H9 (cell line): Measurements from ENCODE around the gene OSGIN1. TPM values are rescaled to one million over a fixed set of nuclear protein-coding genes. Genes with fewer than 3 reads are reported as not detected.

Source experiments
- DNase-seq: peaks from one replicate; pipeline ENCODE4 v3.0.0-alpha.2; 2017
- H2AFZ ChIP-seq: one replicate; pipeline ENCODE4 v1.6.1; 2013; ENCODE audit warnings: mild to moderate bottlenecking, low read length, control low read depth, moderate library complexity
- H2AK5ac ChIP-seq: 2 replicates; pipeline ENCODE4 v1.6.1; 2013; ENCODE audit warnings: low read length, control low read depth, mixed read lengths; ENCODE audit not compliant: insufficient read length
- H2BK120ac ChIP-seq: one replicate; pipeline ENCODE4 v1.6.1; 2013; ENCODE audit warnings: low read depth, mild to moderate bottlenecking, low read length, control low read depth, inconsistent platforms; ENCODE audit not compliant: poor library complexity, severe bottlenecking
- H2BK12ac ChIP-seq: 2 replicates; pipeline ENCODE4 v1.6.1; 2013; ENCODE audit warnings: low read length, control low read depth, mixed read lengths, low read depth; ENCODE audit not compliant: insufficient read length
- H2BK15ac ChIP-seq: 2 replicates; pipeline ENCODE4 v1.6.1; 2013; ENCODE audit warnings: low read depth, low read length, control low read depth
- H2BK20ac ChIP-seq: one replicate; pipeline ENCODE4 v1.6.1; 2013; ENCODE audit warnings: low read depth, mild to moderate bottlenecking, low read length, control low read depth, inconsistent platforms; ENCODE audit not compliant: poor library complexity, severe bottlenecking
- H2BK5ac ChIP-seq: 2 replicates; pipeline ENCODE4 v1.6.1; 2013; ENCODE audit warnings: low read length, control low read depth, mixed read lengths; ENCODE audit not compliant: insufficient read length
- H3K14ac ChIP-seq: 2 replicates; pipeline ENCODE4 v1.6.1; 2013; ENCODE audit warnings: low read length, control low read depth; ENCODE audit not compliant: insufficient read depth
- H3K18ac ChIP-seq: 2 replicates; pipeline ENCODE4 v1.6.1; 2013; ENCODE audit warnings: low read depth, mild to moderate bottlenecking, mixed read lengths, low read length, control low read depth; ENCODE audit not compliant: insufficient read length
- H3K23ac ChIP-seq: 2 replicates; pipeline ENCODE4 v1.6.1; 2013; ENCODE audit warnings: low read length, control low read depth, mixed read lengths, low read depth; ENCODE audit not compliant: insufficient read length
- H3K23me2 ChIP-seq: 2 replicates; pipeline ENCODE4 v1.6.1; 2013; ENCODE audit warnings: low read depth, mild to moderate bottlenecking, mixed read lengths, low read length, control low read depth; ENCODE audit not compliant: insufficient read length, poor library complexity, severe bottlenecking
- H3K27ac ChIP-seq: 2 replicates; pipeline ENCODE4 v1.5.1; 2013; ENCODE audit warnings: low read length, control low read depth, mixed read lengths, low read depth; ENCODE audit not compliant: insufficient read length
- H3K27me3 ChIP-seq: 2 replicates; pipeline ENCODE4 v1.6.1; 2013; ENCODE audit warnings: low read length, control low read depth, inconsistent platforms; ENCODE audit not compliant: insufficient read depth
- H3K4ac ChIP-seq: 2 replicates; pipeline ENCODE4 v1.6.1; 2013; ENCODE audit warnings: low read depth, mild to moderate bottlenecking, control low read depth, inconsistent platforms, low read length, moderate library complexity
- H3K4me1 ChIP-seq: 2 replicates; pipeline ENCODE4 v1.6.1; 2013; ENCODE audit warnings: low read length, control low read depth, inconsistent platforms; ENCODE audit not compliant: insufficient read depth
- H3K4me2 ChIP-seq: 2 replicates; pipeline ENCODE4 v1.6.1; 2013; ENCODE audit warnings: low read length, control low read depth, mixed read lengths; ENCODE audit not compliant: insufficient read length, insufficient read depth
- H3K56ac ChIP-seq: 2 replicates; pipeline ENCODE4 v1.6.1; 2013; ENCODE audit warnings: low read depth, mild to moderate bottlenecking, mixed read lengths, low read length, control low read depth; ENCODE audit not compliant: insufficient read length
- H3K79me1 ChIP-seq: 2 replicates; pipeline ENCODE4 v1.6.1; 2013; ENCODE audit warnings: low read depth, mild to moderate bottlenecking, moderate library complexity, low read length, control low read depth, inconsistent platforms; ENCODE audit not compliant: insufficient read depth, poor library complexity, severe bottlenecking
- H3K79me2 ChIP-seq: 2 replicates; pipeline ENCODE4 v1.6.1; 2013; ENCODE audit warnings: low read length, control low read depth, inconsistent platforms; ENCODE audit not compliant: insufficient read depth
- H3K9ac ChIP-seq: 2 replicates; pipeline ENCODE4 v1.6.1; 2013; ENCODE audit warnings: low read length, control low read depth, mixed read lengths; ENCODE audit not compliant: insufficient read length; ENCODE audit errors: extremely low read depth
- H3K9me3 ChIP-seq: one replicate; pipeline ENCODE4 v1.6.1; 2013; ENCODE audit warnings: low read depth, low read length, inconsistent platforms; ENCODE audit not compliant: control insufficient read depth
- H3T11ph ChIP-seq: one replicate; pipeline ENCODE4 v1.6.1; 2013; ENCODE audit warnings: mild to moderate bottlenecking, low read length, control low read depth, inconsistent platforms
- H4K20me1 ChIP-seq: one replicate; pipeline ENCODE4 v1.6.1; 2013; ENCODE audit not compliant: control insufficient read depth, insufficient read length, insufficient read depth
- H4K5ac ChIP-seq: 2 replicates; pipeline ENCODE4 v1.6.1; 2013; ENCODE audit warnings: low read depth, mild to moderate bottlenecking, mixed read lengths, low read length, control low read depth; ENCODE audit not compliant: insufficient read length
- H4K8ac ChIP-seq: replicated peaks from 2 replicates; pipeline ENCODE4 v1.6.1; 2013; ENCODE audit warnings: low read length, control low read depth, mixed read lengths, low read depth; ENCODE audit not compliant: insufficient read length
- H4K91ac ChIP-seq: 2 replicates; pipeline ENCODE4 v1.6.1; 2013; ENCODE audit warnings: low read depth, mild to moderate bottlenecking, moderate library complexity, mixed read lengths, low read length, control low read depth; ENCODE audit not compliant: insufficient read length
- H3K27ac Mint-ChIP-seq, 3 experiments: 2 replicates in 2 of 3; 3 replicates in 1 of 3; pipeline ENCODE4 v1.8.0; 2020 to 2021; ENCODE audit warnings: mixed read lengths in 3 of 3, mild to moderate bottlenecking in 1 of 3, moderate library complexity in 1 of 3
- H3K27me3 Mint-ChIP-seq: 2 replicates; pipeline ENCODE4 v1.8.0; 2021; ENCODE audit warnings: low read depth, mild to moderate bottlenecking, moderate library complexity, mixed read lengths
- H3K36me3 Mint-ChIP-seq, 3 experiments: 2 replicates in 2 of 3; 3 replicates in 1 of 3; pipeline ENCODE4 v1.8.0; 2020 to 2021; ENCODE audit warnings: low read depth in 3 of 3, mixed read lengths in 3 of 3; ENCODE audit not compliant: insufficient read depth in 1 of 3
- H3K4me1 Mint-ChIP-seq, 2 experiments: 2 replicates each; pipeline ENCODE4 v1.8.0; 2020; ENCODE audit warnings: mixed read lengths in 2 of 2
- H3K4me3 Mint-ChIP-seq, 2 experiments: 2 replicates in 1 of 2; 3 replicates in 1 of 2; pipeline ENCODE4 v1.8.0; 2020 to 2021; ENCODE audit warnings: mild to moderate bottlenecking in 2 of 2, mixed read lengths in 2 of 2, moderate library complexity in 1 of 2
- H3K9me3 Mint-ChIP-seq, 2 experiments: 2 replicates in 1 of 2; 3 replicates in 1 of 2; pipeline ENCODE4 v1.8.0; 2020; ENCODE audit warnings: mild to moderate bottlenecking in 2 of 2, mixed read lengths in 2 of 2, moderate library complexity in 1 of 2
- WGBS: extraction: QIAGEN DNeasy Blood & Tissue Kit; methylation state at CpG from one replicate; pipeline ENCODE4 v1.1.7; 2013; ENCODE audit warnings: missing lambda C conversion rate, low lambda C conversion rate, mixed read lengths; ENCODE audit not compliant: insufficient read length; ENCODE audit errors: extremely low coverage; 5-methylcytosine and 5-hydroxymethylcytosine counted together
- total RNA-seq: library from RNA; stranded (reverse); gene quantifications from 2 replicates; pipeline ENCODE4 v1.2.1, GENCODE V29; 2021
- TF ChIP-seq, protein P1 (sequence below): fragments of 200-600 bp; sonication (generic); conservative IDR thresholded peaks from 3 replicates; pipeline ENCODE4 v1.8.0; 2021; ENCODE audit warnings: antibody characterized with exemption, mild to moderate bottlenecking

The OSGIN1 gene
- total RNA-seq, 1 experiment from 2014 or later: 0.63 TPM

- Histone ChIP-seq H3K14ac (no peak overlapping the region), H3K9ac (no peak overlapping the region), H4K8ac (no peak overlapping the region), H3K4ac (no peak overlapping the region), H2BK12ac (no peak overlapping the region), H3K79me1 (no peaks in the 10 kb centered on the region), H4K5ac (no peak overlapping the region), H3T11ph (no peak overlapping the region), H3K79me2 (no peaks in the 10 kb centered on the region), H2BK120ac (no peak overlapping the region), H3K56ac (no peak overlapping the region), H3K9me3 (peaks cover under 1% of the 10 kb centered on the region), H3K4me1 (no peaks in the 10 kb centered on the region), H3K23ac (no peak overlapping the region), H3K23me2 (peaks cover 6% of the 10 kb centered on the region), H2AFZ (no peak overlapping the region), H2BK20ac (no peak overlapping the region), H3K18ac (no peak overlapping the region), H3K27me3 (peaks cover 2% of the 10 kb centered on the region; the same call in 1 of the 2 replicates), H4K20me1 (no peaks in the 10 kb centered on the region), H4K91ac (no peak overlapping the region), H3K4me2 (no peak overlapping the region), H2BK5ac (no peak overlapping the region), H2AK5ac (no peak overlapping the region), H2BK15ac (no peak overlapping the region), H3K27ac (no peak overlapping the region)
- TF ChIP-seq, protein P1, sequence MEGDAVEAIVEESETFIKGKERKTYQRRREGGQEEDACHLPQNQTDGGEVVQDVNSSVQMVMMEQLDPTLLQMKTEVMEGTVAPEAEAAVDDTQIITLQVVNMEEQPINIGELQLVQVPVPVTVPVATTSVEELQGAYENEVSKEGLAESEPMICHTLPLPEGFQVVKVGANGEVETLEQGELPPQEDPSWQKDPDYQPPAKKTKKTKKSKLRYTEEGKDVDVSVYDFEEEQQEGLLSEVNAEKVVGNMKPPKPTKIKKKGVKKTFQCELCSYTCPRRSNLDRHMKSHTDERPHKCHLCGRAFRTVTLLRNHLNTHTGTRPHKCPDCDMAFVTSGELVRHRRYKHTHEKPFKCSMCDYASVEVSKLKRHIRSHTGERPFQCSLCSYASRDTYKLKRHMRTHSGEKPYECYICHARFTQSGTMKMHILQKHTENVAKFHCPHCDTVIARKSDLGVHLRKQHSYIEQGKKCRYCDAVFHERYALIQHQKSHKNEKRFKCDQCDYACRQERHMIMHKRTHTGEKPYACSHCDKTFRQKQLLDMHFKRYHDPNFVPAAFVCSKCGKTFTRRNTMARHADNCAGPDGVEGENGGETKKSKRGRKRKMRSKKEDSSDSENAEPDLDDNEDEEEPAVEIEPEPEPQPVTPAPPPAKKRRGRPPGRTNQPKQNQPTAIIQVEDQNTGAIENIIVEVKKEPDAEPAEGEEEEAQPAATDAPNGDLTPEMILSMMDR: no peak
- WGBS: no CpG with 5 or more reads among the region's 10 CpGs
- H3K27me3 Mint-ChIP-seq: peaks cover 28% of the 10 kb centered on the region
- peaks cover 25 to 62% of the 10 kb centered on the region in 2 experiments for H3K4me1 Mint-ChIP-seq
- no peak overlapping the region for H3K27ac Mint-ChIP-seq
- H3K36me3 Mint-ChIP-seq: peaks cover 6 to 14% (median 6%) of the 10 kb centered on the region in 3 experiments
- no peak for DNase-seq
- no peak overlapping the region for H3K4me3 Mint-ChIP-seq
- peaks cover 8 to 9% of the 10 kb centered on the region in 2 experiments for H3K9me3 Mint-ChIP-seq
These were observed 20.0 kb downstream of the OSGIN1 start for GRCh38 chr16:83973077-83973476.
